ENCODE data around the gene PEX14. TPM values are rescaled to one million over a fixed set of nuclear protein-coding genes. Genes with fewer than 3 reads are reported as not detected.

The PEX14 gene
- total RNA-seq, 1 donor from 2014 or later, result 7.6 TPM

DNA sequence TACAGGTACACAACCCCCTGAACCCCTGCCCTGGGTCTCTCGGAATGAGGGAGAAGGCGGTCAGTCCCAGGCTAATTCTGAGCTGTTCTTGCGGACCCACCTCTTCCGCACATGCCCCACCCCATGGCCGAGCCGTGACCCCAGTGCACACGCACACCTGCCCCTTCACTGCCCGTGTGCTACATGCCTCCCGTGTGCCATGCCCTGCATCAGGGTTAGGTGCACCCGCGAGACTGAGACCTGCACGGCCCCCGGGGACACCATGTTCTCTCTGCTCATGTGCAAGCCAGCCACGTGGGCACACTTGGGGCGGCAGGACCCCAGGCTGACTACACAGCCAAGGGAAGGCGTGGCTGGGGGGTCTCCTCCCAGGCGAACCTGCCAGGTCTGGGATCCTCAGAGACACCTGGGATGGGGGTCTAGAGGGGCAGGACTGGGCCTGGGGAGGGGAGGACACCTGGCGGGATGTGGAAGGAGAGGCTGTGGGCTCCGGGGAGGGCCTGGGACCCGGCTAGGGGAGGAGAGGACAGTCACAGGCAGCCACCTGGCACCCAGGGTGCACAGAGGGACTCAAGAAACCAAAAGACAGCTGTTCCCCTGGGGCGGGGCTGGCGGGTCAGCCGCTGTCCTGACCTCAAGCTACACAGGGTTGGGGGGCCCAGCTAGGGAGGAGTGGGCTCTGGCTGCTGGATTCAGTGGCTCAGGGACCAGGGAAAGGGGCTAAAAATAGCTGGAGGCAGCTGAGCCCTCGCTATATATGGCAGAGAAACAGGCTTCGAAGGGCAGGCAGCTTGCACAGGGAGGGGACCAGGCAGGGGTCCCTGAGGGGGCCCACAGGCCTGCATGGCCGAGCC is 188.3 kb downstream of the PEX14 start:
- DNase-seq (ENCODE audit: low read depth in 2 of 2), result no peak

DNA sequence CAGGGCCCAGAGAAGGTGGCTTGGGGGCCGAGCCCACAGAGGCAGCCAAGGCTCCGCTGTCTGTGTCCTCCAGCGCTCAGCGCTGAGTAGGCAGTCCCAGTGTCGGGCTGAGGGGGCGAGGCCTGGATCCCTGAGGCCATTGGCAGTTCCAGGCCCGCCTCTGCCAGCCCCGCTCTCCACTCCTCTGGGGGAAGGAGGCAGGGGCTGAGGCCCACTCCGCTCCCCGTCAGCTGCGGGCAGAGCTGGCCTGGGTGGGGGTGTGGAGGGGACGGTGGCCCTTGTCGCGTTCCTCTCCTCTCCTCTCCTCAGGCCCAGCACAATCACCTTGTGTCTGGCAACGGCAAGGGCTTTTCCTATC is 188.9 kb downstream of the PEX14 start:
- DNase-seq (ENCODE audit: low read depth in 2 of 2), result no peak

DNA sequence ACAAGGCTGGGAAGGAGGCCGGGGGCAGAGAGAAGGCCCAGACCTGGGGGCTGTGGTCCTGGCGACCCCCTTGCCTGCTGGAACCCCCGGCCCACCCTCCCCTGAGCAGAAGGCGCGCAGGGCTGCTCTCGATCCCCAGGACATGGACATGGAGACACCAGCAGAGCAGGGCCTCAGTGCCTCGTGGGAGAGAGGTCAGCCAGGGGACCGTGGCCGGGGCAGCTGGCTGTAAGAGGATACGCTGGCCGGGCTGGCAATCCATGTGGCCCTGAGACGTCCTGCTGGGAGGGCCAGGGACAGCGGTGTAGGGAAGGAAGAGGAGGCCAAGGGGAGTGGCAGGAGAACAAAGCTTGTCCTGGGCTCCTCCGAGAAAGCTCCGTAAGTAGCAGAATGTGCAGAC is 189.5 kb downstream of the PEX14 start:
- DNase-seq (ENCODE audit: low read depth in 2 of 2), result no peak

DNA sequence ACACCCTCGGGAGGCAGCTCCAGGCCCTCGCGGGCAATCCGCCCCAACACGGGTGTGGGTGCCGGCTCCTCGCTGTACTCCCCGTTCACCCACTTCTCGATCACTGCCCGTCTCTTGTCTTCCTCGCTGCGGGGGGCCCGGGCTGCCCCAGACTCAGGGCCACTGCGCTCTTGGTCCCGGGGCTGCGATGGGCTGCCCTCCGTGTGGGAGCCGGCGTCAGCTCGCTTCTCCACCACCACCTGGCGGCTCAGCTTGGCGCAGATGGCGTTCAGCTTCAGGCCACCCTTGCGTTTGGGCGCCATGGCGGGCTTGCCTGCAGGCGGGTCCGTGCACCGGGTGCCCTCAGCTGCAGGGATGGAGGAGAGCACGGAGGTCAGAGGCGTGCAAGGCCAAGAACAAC is 190.5 kb downstream of the PEX14 start:
- DNase-seq (ENCODE audit: low read depth in 2 of 2), result no peak

DNA sequence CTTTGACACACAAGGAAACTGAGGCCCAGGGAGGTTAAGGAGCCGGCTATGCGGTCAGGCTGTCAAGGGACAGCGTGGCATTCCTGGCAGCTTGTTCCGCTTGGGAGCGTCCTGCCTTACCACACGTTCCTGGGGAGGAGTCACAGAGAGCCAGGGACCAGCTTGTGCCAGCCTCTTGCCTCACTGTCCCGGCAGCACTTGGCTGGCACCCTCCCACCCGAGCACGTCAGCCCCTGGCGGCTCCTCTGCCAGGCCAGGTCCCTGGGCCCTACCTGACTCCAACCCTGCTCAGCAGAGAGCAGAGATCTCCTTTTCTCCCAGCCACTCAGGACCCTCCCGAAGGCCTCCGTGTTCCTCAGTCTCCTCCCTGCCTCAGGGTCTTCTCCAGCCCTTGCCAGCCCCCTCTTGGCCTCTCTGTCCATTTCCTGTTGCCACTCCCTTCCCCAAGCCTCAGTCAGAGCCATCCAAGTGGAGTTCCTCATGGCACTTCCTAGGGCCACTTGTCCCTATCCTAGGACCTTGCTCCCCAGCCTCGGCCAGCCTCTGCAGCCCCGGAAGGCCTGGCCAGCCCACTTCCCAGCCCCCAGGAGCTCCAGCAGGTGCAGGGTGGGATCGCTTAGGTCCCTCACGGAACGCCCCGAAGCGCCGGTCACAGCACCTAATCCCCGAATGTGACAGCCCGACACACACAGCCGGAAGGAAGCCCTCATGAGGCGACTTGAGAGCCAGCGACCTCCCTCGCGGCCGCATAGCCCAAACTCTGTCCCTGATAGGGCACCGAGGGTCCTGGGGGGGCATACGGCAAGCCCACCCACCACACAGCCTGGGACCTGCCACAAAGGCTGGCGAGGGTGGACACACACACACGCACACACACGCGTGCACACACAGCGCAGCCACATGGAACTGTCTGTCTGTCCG is 191.4 kb downstream of the PEX14 start:
- DNase-seq (ENCODE audit: low read depth in 2 of 2), result no peak

DNA sequence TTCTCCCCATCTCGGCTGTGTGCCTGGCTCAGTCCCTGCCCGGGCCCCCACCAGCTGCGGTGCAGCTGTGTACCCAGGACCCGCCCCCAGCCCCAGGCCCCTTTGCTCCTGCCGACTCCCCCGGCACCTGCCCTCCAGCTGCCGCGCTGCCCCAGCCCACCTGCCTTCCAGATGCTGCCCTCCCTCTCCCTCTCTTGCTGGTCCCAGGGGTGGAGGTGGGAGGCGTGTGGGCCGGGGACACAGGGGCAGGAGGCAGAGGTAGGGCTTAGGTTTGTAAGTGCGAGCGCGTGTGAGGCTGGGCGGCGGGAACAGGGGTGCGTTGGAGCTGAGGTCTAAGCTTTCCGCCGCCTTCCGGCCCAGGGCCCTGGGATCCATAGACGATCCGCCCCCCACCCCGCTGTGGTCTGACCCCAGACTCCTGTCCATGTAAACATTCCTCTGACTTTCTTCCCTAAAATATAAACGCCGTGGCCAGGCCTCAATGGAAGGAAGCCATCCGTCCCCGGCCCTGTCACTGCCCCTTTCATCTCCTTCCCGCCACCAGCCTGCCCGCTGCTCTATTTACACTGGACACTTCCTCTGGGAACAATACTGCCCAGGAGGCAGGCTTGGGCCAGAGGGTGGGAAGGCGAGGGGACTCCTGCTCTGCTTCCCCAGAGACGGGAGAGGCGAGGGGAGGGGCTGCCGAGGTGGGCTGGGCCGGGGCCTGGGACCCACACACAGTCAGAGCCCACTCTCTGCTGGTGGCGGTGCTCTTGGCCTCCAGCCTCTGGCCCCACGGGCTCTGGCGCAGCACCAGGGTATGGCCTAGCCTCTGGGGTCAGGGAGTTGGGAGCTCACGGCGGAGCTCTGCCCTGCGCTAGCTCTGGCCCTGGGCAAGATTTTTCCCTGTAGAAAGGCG is 193.4 kb downstream of the PEX14 start:
- peak in 1 of 2 donors; percentile 24 for DNase-seq (ENCODE audit: low read depth in 2 of 2)

DNA sequence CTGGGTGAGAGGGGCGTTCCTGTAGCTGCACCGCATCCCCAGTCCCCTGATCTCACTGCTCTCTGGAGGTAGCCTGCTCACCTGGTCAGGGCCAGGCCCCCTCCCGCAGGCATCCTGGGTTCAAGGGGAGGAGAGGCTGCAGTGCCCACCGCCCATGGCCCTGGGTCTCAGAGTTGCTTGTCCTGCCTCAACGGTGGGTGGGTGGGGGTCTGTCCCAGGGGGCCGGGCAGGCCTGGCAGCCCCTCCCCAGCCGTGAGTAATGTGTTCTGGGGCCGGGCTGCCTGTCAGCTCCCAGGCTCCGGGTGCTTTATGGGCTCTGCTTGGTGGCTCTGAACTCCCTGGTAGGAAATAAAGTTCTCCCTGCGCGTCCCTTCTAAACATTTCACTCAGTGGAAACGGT is 194.8 kb downstream of the PEX14 start:
- DNase-seq (ENCODE audit: low read depth in 2 of 2), result no peak

DNA sequence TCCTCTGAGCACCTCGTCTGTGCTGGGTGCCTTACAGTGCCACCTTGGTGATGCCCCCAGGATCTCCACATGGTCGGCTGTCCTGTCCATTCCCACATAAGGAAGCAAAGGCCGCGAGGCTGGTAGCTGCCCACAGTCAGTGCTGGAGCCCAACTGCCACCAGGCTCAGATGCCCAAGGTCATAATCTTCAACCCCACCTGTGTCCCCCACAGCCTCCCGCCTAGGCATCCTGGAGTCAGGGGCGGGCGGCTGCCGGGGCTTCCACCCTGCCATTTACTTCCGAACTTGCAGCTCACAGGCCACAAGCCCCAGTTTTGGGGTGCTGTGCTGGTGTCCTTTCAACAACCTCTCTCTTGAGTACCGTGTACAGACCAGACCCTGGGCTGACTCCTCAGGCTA is 195.4 kb downstream of the PEX14 start:
- no peak for DNase-seq (ENCODE audit: low read depth in 2 of 2)

DNA sequence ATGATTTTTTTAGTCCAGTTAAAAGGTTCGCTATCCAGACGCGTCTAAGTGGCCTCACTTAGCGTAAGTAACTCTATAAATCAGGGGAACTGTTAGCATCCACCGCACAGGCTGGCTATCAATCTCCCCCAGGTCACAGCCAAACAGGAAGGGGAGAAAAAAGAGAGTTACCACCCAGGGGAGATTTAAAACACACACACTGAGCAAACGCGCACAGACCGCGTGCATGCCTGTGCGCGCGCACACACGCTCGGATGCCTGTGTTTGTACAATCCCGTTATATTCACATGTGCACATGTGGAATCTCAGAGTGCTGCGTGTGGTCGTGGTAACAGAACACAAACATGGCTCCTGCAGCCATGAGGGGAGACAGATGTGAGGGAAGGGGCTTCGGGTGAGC is 196.3 kb downstream of the PEX14 start:
- no peak for DNase-seq (ENCODE audit: low read depth in 2 of 2)

DNA sequence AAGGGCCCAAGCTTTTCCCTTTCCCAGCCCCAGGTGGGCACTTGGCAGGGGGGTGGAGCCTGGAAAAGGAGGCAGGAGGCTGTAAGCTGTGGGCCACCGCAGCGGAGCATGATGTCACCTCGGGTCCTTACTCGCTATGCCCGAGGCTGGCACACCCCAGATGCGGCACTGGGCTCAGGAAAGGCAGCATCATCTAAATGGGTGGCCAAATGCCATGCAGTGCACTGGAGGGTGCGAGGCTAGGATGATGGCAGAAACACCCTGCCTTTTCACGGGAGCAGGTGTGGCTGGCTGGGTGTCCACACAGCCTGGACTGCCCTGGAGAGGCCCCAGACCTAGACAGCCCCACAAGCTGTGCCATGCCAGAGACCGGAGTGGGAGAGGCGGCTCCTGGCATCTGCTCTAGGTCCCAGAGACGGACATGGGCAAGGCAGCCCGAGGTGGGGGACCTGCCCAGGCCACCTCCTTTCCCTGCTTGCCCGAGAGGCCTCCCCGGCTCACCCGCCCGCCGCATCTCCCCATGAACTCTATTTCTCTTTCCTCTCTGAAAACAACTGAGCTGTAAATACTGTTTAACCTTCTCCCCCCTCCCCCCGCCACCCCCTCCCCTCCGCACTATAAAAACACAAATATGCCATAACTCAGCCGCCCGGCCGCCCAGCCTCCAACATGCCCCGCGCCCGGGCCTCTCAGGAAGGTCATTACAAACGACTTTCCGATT is 197.0 kb downstream of the PEX14 start:
- DNase-seq (ENCODE audit: low read depth in 2 of 2), result no peak

DNA sequence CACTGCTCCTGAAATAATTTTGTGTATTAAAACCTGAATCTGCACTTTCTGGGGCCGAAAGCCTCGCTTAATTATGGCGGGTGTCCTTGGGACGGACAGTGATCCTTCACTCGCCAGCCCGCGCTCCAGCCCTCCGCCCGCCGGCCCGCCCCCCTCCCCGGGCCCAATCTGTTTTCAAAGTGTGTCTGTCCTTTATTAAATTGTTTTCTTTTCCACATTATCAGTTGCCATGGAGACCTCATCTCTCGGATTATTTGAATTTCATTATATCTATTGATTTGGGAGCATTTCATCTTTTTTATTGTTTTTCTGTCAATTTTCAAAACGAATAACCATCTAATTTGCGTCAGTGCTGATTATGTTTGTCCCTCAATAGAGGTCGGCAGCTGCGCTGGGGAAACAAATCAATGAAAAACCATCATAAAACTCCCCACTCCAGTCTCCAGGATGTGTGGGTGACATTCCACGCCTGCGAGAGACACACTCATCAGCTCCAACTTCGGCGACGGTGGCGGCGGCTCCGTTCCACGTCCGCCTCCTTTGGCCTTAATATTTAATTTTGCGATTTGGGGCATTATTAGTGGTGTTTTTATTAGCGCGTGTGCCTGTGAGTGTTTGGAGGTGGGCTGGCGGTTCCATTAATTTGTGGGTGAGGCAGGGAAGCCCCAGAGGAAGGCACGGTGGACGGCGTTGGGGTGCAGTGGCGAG is 197.7 kb downstream of the PEX14 start:
- DNase-seq (ENCODE audit: low read depth in 2 of 2), result no peak

DNA sequence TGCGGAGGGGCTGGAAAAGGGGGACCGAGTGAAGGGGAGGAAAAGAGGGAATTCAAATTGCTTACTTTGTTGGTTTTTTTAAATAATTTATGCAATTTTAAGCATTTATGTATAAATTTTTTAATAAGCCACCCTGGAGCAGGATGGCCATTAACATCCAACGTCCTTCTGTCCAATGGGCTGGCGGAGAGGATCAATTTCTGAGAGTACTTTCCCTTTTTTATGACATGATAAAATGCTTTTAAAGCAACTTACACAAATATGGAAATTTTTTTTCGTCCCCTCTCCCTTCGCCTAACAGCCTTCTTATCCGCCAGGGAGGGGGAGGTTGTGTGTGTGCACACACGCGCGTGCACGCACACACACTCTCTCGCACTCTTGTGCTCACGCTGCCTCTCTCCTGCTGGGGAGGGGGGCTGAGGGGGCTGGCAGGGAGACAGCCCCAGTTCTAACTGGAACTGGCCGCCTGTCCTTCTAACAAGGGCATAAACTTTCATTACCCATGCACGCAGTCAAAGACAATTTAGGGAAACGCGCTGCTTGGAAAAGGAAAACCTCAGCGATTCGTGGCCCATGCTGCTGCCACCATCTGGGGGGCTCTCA is 198.5 kb downstream of the PEX14 start:
- no peak for DNase-seq (ENCODE audit: low read depth in 2 of 2)

DNA sequence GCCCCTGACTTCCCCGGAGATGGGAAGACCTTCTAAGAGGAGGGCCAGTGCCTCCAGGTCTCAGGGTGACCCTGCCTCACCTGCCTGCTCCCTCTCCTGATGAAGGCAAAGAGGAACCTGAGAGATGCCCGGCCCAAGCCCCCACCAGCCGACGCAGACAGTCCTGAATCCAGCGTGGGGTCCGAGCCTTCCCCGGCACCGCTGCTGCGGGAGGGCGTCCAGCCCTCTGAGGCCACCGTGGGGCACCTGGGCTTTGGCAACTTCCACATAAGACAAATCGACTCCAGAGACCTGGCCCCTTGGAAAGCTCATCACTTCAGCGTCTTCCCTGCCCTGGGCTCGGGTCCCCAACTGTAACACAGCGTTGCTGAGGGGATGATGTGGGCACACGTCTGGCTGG is 199.5 kb downstream of the PEX14 start:
- DNase-seq (ENCODE audit: low read depth in 2 of 2), result no peak

DNA sequence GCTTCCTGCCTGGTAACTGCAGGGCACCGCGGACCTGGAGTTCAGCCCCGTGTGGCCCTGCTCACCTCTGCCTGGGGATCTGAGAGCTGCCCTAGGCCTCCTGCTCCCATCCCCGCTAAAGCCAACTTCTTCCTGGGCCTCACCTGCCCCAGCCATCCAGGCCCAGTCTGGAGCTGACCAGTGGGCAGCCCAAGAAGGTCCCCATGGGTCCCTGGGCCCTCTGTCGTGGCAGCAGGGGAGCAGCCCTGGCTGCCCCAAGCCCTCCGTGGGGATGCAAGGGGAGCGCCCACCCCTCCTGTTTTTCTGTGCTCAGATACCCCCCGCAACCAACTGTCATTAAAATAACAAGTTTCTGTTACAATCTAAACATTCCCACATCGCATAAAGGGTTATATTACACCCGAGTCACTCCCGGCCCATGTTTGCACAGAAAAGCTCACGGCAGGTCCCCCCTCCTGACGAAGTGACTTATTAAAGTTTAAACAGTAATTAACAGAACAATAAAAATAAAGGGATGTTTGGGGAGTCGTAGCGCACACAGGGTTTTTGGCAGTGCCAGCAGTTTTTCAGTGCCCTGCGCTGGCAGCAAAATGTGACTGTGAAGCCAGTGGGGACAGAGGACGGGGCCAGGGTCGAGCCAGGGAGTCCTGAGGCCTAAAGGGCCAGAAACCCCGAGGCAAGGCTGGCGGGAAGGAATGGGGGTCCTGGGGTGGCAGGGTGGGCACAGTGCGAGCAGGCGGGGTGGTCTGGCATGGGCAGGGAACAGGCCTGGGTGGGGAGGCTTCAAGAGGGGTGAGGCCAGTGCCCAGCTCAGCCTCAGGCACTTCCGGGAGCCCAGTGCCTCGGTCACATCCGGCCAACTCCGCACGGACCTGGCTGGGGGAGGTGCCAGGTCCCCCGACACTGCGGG is 200.2 kb downstream of the PEX14 start:
- DNase-seq (ENCODE audit: low read depth in 2 of 2), result no peak

DNA sequence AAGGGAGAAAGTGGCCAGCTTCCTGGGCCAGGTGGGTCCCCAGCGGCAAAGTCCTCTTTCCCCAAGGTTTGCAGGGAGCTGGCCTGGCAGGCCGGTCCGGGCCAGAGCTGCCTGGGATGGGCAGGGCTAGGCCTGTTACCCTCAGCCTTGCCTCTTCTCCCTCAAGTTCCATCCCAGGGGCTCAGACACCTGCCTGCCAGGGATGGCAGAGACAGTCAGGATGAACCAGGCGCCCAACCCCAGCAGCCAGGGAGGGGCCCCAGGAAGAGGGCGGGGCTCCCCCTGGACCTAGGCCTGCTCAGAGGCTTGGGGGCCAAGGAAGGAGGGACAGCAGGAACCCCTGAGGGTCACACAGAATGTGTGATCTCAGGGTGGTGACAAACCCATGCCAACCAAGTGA is 201.1 kb downstream of the PEX14 start:
- DNase-seq (ENCODE audit: low read depth in 2 of 2), result no peak

DNA sequence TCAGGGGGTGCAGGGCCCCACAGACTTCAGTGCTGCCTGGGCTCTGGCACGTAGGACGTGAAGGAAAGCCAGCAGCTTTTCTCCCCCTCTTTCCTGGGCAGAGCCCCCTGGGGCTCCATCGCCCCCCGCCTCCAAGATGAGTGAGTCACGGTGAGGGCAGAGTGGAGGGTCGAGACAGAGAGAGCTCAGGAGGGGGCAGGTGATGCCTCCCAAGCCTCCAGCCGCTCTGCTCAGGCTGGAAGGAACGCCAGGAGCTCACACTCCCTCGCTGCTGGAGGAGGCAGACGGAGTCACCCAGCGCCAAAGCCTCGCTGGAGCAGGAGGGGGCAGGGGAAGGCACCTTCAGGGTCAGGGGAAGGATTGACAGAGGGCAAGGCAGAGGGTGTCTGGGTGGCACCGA is 202.2 kb downstream of the PEX14 start:
- no peak for DNase-seq (ENCODE audit: low read depth in 2 of 2)

DNA sequence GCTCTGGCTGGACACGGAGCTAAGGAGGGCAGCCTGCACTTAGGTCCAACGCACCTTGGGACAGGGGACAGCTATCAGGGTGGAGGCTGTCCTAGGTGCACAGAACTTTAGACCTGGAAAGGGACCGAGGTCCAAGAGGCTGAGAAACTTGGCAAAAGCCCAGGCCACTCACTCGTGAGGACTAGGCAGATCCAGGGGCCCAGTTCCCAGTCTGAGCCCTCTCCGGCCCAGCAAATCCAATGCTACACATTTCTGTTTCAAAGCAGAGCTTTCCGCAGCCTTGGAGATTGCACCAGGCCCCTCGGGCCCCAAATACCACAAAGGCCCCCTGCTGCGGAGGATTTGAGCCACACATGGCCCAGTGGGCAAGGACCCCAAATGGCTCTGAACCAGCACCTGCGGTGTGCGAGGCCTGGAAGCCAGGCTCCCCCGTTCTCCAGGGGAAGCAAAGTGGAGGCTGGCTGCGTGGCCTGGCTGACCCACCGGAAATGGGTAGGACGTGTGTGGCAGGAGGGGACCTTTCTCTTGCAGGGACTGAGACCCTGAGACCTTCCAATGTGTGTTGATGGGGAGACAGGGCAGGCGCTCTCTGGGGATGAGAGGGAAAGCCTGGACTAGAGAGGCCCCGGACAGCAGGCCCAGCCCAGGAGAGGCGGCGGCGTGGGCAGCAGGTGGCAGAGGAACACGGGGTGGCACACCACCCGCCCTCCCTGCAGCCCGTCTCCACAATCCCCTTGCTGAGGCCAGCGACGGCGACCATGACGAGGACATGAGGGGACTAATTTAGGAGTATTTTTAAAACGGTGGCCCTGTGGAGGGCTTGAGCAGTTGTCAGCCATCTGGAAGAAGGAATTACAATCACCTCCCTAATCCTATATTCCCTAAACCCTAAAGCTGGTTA is 203.0 kb downstream of the PEX14 start:
- no peak for DNase-seq (ENCODE audit: low read depth in 2 of 2)

DNA sequence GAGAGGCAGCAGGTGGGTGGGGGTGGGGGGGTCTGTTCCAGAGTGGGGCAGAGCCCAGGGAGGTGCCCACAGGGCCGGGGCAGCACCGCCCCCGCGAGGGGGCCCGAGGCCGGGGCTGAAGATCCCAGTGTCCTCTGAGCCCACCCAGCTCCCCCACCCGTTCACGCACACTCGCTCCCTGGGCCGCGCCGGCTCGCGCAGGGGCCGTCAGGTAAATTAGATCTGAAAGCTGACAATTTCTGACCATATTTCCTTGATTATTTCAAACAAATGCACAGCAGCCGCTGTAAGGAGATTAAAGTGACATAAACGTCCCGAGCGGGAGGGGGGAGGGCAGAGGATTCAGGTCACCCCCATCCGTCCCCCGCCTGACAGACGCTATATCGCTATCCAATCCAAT is 203.7 kb downstream of the PEX14 start:
- DNase-seq (ENCODE audit: low read depth in 2 of 2), result no peak

All from dermis microvascular lymphatic vessel endothelial cell (primary cell).